ENCODE measurements around the gene DKK1. TPM values are rescaled to one million over a fixed set of nuclear protein-coding genes. Genes with fewer than 3 reads are reported as not detected.

Gene DKK1
- total and polyA plus RNA-seq, 4 donors: 1.2 to 9.2 (median 4.4) TPM

GRCh38 chr10:52284416-52285013 lies 29.6 kb upstream of the DKK1 start:
- ATAC-seq (ENCODE audit: insufficient read depth, low FRiP score): no peak
- DNase-seq: no peak
- no peak overlapping the region for H3K4me3 ChIP-seq
- H3K9me3 ChIP-seq (ENCODE audit: control insufficient read depth in 4 of 4, insufficient read depth in 3 of 4, low read length in 3 of 4): no peaks in the 10 kb centered on the region
- WGBS, 2 donors: 92 to 96% methylated on average over 2 of the region's 2 CpGs
- H3K36me3 ChIP-seq (ENCODE audit: control insufficient read depth in 4 of 4, insufficient read depth in 4 of 4, low read length in 4 of 4): peaks cover 0 to 5% (median 0%) of the 10 kb centered on the region in 4 donors
- H3K4me1 ChIP-seq (ENCODE audit: control insufficient read depth in 5 of 5, insufficient read depth in 5 of 5, low read length in 5 of 5): peaks cover 0 to 7% (median 0%) of the 10 kb centered on the region in 5 donors
- no peak for TF ChIP-seq CTCF (IDR thresholded peaks at IDR 0.05; ENCODE audit: control extremely low read depth, extremely low read depth)
- no peak overlapping the region for H3K27ac ChIP-seq (ENCODE audit: low read depth in 1 of 2, low read length in 1 of 2)
- H3K27me3 ChIP-seq (ENCODE audit: control insufficient read depth in 3 of 3, insufficient read depth in 3 of 3, low read length in 2 of 3): no peaks in the 10 kb centered on the region
- no peak overlapping the region for H3K9ac ChIP-seq (ENCODE audit: insufficient read depth in 1 of 2, low read length in 2 of 2)

GRCh38 chr10:52287866-52288265 lies 26.2 kb upstream of the DKK1 start:
- H3K9me3 ChIP-seq (ENCODE audit: control insufficient read depth in 4 of 4, insufficient read depth in 3 of 4, low read length in 3 of 4): no peaks in the 10 kb centered on the region
- peaks cover 0 to 3% (median 0%) of the 10 kb centered on the region in 5 donors for H3K4me1 ChIP-seq (ENCODE audit: control insufficient read depth in 5 of 5, insufficient read depth in 5 of 5, low read length in 5 of 5)
- no peak for TF ChIP-seq CTCF (IDR thresholded peaks at IDR 0.05; ENCODE audit: control extremely low read depth, extremely low read depth)
- 87 to 90% methylated on average over 1 of the region's 1 CpG for WGBS, 2 donors
- peaks cover 0 to 2% (median 0%) of the 10 kb centered on the region in 4 donors for H3K36me3 ChIP-seq (ENCODE audit: control insufficient read depth in 4 of 4, insufficient read depth in 4 of 4, low read length in 4 of 4)
- ATAC-seq (ENCODE audit: insufficient read depth, low FRiP score) (no peak), DNase-seq (no peak)
- no peaks in the 10 kb centered on the region for H3K27me3 ChIP-seq (ENCODE audit: control insufficient read depth in 3 of 3, insufficient read depth in 3 of 3, low read length in 2 of 3)
- no peak overlapping the region for H3K9ac ChIP-seq (ENCODE audit: insufficient read depth in 1 of 2, low read length in 2 of 2)
- H3K4me3 ChIP-seq: no peak overlapping the region
- H3K27ac ChIP-seq (ENCODE audit: low read depth in 1 of 2, low read length in 1 of 2): no peak overlapping the region

- H3K36me3 ChIP-seq (ENCODE audit: control insufficient read depth in 4 of 4, insufficient read depth in 4 of 4, low read length in 4 of 4): peaks cover 0 to 5% (median 0%) of the 10 kb centered on the region in 4 donors
- H3K9me3 ChIP-seq (ENCODE audit: control insufficient read depth in 4 of 4, insufficient read depth in 3 of 4, low read length in 3 of 4): no peaks in the 10 kb centered on the region
- H3K27ac ChIP-seq (ENCODE audit: low read depth in 1 of 2, low read length in 1 of 2): no peak overlapping the region
- no peak overlapping the region for H3K4me3 ChIP-seq
- WGBS, 2 donors: 77 to 88% methylated on average over 4 of the region's 4 CpGs
- ATAC-seq (ENCODE audit: insufficient read depth, low FRiP score) (no peak), DNase-seq (no peak)
- no peak for TF ChIP-seq CTCF (IDR thresholded peaks at IDR 0.05; ENCODE audit: control extremely low read depth, extremely low read depth)
- no peaks in the 10 kb centered on the region for H3K27me3 ChIP-seq (ENCODE audit: control insufficient read depth in 3 of 3, insufficient read depth in 3 of 3, low read length in 2 of 3)
- no peak overlapping the region for H3K9ac ChIP-seq (ENCODE audit: insufficient read depth in 1 of 2, low read length in 2 of 2)
- H3K4me1 ChIP-seq (ENCODE audit: control insufficient read depth in 5 of 5, insufficient read depth in 5 of 5, low read length in 5 of 5): no peaks in the 10 kb centered on the region
Measured at GRCh38 chr10:52297747-52298146, 16.3 kb upstream of the DKK1 start.

All from lung (tissue), 12 donors.